HFF-Myc (cell line): ENCODE data around the gene ADAMTS14.

Experiments used
- DNase-seq: peaks from one replicate; pipeline ENCODE4 v3.0.0-alpha.2; 2011; ENCODE audit warnings: low read depth; ENCODE audit errors: extremely low read depth
- H3K4me3 ChIP-seq: replicated peaks from 2 replicates; pipeline ENCODE4 v1.5.1; 2011; ENCODE audit warnings: low read depth, mild to moderate bottlenecking, control low read depth, low read length
- TF ChIP-seq, protein P1 (sequence below): IDR thresholded peaks from 2 replicates; pipeline ENCODE4 v1.5.1; 2012; ENCODE audit warnings: mild to moderate bottlenecking, low read depth, low read length, control low read depth; ENCODE audit errors: missing control alignments

Gene ADAMTS14

DNA sequence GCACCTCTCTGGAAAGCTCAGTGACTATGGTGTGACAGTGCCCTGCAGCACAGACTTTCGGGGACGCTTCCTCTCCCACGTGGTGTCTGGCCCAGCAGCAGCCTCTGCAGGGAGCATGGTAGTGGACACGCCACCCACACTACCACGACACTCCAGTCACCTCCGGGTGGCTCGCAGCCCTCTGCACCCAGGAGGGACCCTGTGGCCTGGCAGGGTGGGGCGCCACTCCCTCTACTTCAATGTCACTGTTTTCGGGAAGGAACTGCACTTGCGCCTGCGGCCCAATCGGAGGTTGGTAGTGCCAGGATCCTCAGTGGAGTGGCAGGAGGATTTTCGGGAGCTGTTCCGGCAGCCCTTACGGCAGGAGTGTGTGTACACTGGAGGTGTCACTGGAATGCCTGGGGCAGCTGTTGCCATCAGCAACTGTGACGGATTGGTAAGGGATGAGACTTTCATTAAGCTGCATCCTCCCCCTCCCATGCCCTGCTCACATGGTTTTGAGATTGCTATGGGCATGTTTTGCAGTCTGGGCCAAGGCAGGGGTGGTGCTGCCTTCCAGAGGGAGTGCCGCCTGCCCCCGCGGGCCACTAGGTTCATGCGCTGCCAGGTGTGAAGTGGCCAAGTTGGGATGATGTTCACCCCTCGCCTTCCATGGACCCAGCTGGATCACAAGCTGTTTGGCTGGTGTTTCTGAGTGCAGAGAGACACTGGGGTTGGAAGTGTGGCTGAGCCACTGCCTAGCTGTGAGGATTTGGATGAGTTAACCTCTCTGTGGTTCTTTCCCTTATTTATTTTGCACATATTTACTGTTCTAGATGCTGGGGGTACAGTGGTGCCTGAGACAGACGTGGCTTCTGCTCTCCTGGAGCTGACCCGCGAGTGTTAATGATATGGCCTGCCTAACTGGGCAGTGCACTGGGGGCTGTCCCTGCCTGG is 2.5 kb downstream of the ADAMTS14 start:
- H3K4me3 ChIP-seq, result no peak overlapping the region
- DNase-seq, result no peak
- TF ChIP-seq, protein P1, sequence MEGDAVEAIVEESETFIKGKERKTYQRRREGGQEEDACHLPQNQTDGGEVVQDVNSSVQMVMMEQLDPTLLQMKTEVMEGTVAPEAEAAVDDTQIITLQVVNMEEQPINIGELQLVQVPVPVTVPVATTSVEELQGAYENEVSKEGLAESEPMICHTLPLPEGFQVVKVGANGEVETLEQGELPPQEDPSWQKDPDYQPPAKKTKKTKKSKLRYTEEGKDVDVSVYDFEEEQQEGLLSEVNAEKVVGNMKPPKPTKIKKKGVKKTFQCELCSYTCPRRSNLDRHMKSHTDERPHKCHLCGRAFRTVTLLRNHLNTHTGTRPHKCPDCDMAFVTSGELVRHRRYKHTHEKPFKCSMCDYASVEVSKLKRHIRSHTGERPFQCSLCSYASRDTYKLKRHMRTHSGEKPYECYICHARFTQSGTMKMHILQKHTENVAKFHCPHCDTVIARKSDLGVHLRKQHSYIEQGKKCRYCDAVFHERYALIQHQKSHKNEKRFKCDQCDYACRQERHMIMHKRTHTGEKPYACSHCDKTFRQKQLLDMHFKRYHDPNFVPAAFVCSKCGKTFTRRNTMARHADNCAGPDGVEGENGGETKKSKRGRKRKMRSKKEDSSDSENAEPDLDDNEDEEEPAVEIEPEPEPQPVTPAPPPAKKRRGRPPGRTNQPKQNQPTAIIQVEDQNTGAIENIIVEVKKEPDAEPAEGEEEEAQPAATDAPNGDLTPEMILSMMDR, result no peak

DNA sequence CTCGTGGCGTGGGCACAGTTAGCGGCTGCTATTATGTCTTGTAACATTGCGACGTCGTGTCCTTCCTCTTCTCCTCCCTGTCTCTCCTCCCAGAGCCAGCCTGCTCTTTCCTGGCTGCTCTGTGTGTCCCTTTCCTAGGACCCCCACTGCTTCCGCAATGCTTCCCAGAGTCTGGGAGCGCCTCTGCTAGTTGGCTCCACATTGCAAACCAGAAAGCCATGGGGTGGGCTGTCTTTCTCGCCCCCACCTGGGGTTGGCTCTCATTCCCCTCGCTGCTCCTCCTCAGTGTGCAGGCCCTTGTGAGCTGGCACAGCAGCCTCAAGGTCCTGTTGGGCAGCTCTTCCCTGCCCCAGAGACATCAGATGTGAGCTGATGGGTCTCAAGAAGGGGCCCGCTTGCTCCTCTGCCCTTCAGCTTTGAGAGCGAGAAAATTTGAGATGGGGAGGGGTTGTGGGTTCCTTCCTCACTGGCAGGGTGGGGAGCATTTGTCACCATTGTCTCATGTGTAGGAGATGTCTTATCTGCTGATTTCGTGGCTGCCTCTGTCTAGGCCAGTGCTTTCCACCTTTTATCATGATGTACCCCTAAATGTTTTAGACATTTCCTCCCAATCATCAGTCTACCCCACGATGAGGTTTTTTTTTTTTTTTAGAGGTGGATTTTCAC is 3.3 kb downstream of the ADAMTS14 start:
- no peak for DNase-seq
- no peak overlapping the region for H3K4me3 ChIP-seq
- TF ChIP-seq, protein P1, result no peak

DNA sequence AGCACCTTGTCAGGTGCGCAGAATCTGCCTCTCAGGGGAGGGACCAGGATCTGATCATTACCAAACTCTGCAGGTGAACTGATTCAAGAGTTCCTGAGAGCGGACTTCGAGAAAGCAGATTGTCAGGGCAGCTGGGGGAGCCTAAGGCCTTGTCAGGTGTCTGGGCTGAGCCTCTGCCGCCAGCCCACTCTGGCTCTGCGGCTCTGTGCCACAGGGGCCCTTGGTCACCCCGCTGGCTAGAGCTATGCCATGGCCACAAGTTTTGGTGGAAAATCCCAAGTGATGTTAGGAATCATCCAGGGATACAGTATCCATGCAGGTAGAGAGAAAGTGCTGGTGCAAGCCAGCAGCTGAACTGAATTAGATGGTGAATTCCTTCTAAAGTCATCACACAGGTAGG is 4.2 kb downstream of the ADAMTS14 start:
- TF ChIP-seq, protein P1, result no peak
- DNase-seq, result no peak
- H3K4me3 ChIP-seq, result no peak overlapping the region

DNA sequence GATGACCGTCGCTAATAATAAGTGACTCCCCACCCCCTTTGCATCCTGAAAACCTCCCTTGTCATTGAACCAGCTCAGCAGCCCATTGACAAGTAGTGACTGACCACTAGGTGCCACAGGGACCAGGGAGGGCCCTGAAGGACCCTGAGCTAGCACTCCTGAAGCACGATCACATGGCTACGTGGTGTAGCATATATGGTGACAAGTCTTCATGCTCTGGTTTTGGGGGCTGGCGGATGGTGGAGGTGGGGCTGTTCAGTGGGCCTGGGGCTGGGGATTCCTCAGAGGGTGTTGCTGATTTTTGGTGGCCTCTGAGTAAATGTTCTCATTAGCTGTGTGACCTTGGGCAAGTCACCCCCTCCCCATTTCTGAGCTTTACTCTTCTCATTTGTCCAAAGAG is 4.7 kb downstream of the ADAMTS14 start:
- no peak overlapping the region for H3K4me3 ChIP-seq
- TF ChIP-seq, protein P1, result no peak
- no peak for DNase-seq

DNA sequence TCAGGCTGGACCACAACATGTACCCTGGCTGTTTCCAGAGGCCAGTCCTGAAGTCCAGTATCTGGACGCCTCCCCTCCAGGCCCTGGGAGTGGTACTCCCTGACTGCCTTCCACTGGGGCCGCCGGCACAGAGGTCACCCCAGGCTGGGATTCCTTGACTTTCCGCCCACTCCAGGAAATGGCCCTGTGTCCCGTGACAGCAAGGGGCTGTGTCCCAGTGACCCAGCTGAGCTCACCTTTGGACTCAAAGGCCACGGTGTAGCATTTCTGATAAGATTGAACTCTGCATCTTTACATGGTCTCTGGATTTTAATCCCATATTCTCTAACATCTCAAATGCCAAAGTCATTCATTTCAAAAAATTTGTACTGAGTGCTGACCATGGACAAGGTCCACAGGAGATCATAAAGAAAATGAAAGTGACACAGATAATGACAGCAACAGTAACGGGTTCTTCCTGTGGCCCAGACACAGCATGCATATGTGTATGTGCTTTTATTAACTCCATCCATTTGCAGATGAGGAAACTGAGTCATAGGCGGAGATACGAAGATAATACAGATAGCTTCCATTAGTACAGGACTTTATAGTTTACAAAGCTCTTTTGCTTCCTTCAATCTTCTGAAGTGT is 5.4 kb downstream of the ADAMTS14 start:
- no peak overlapping the region for H3K4me3 ChIP-seq
- no peak for DNase-seq
- TF ChIP-seq, protein P1, result no peak

DNA sequence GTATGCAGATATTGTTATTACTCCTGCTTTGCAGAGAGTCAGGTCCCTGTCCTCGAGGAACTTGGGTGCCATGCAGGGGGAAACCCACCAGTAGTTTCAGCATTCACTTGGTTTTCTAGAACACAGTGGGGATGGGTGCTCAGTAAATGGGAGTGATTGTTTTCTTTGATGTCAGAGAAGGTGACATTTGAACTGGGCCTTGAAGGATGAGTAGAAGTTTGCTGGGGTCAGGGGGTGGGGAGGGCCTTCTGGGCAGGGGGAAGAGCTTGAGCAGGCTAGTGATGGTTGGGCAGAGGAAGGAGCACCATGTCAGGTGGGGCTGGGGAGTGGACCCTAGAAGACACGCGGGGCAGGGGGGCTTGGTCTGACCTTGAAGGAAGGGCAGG is 5.9 kb downstream of the ADAMTS14 start:
- TF ChIP-seq, protein P1, result no peak
- no peak for DNase-seq
- no peak overlapping the region for H3K4me3 ChIP-seq
